ENCODE results near the gene KRTAP2-1.

- no peak for TF ChIP-seq CTCF (conservative IDR thresholded peaks at IDR 0.05; ENCODE audit: low read depth, low read length)
- no peak for TF ChIP-seq EZH2 (IDR thresholded peaks at IDR 0.05; ENCODE audit: borderline replicate concordance, low read depth, low read length, poor library complexity, severe bottlenecking)
Measured at GRCh38 chr17:41063449-41063848, 16.3 kb upstream of the KRTAP2-1 start.

Measured in A673 (cell line).